K562 (cell line): ENCODE measurements around the gene ARHGEF25. TPM values are rescaled to one million over a fixed set of nuclear protein-coding genes. Genes with fewer than 3 reads are reported as not detected.

Experiments
- ATAC-seq: fragments of 200-7000 bp; cut with Tn5 transposase; 3 replicates; pipeline ENCODE4 v1.9.1; 2020; ENCODE audit warnings: moderate library complexity
- BruUV-seq: library from RNA; stranded (reverse); fragments of 400-500 nt; replicated peaks from 2 replicates; lab custom pipeline; 2021; lab: Mats Ljungman, UMichigan
- CTCF ChIA-PET: fragments of 300-600 bp; formaldehyde crosslinking; extraction: SDS; loops from one replicate; lab custom pipeline; 2021; ENCODE audit warnings: low intra/inter-chr PET ratio; lab: Yijun Ruan, JAX
- POLR2A ChIA-PET: fragments of 300-600, 350-650 bp; sonication (Branson Sonifier 250); formaldehyde crosslinking; extraction: SDS; loops from one replicate; lab custom pipeline; 2021; ENCODE audit warnings: antibody characterized with exemption, inconsistent platforms; lab: Yijun Ruan, JAX
- DNase-seq, 4 experiments: peaks; one replicate each; pipeline versions ENCODE4 v3.0.0 to v3.0.0-alpha.2; 2011 to 2018; ENCODE audit warnings: low spot score in 3 of 4, mixed read lengths in 3 of 4; ENCODE audit errors: extremely low read depth in 1 of 4
- FAIRE-seq: peaks from 2 replicates; lab custom pipeline; 2011; peaks lifted over from hg19 to GRCh38; lab: Jason Lieb, UNC
- H2AFZ ChIP-seq: 2 replicates; pipeline ENCODE4 v1.6.0; 2011; ENCODE audit warnings: low read depth, low read length, control low read depth, inconsistent platforms
- H3K27ac ChIP-seq: fragments of 200-600 bp; 3 replicates; pipeline ENCODE4 v1.8.0; 2011; ENCODE audit warnings: low read depth, mild to moderate bottlenecking, control low read depth, inconsistent platforms, low read length, moderate library complexity, mixed read lengths; ENCODE audit errors: extremely low read depth
- H3K27me3 ChIP-seq, 2 experiments: fragments of 300-600 bp in 1 of 2; 2 replicates in 1 of 2; 3 replicates in 1 of 2; pipeline versions ENCODE4 v1.6.0 to v1.8.0; 2011; ENCODE audit warnings: inconsistent platforms in 2 of 2, low read length in 2 of 2, mild to moderate bottlenecking in 1 of 2, mixed read lengths in 1 of 2, moderate library complexity in 1 of 2; ENCODE audit not compliant: control insufficient read depth in 2 of 2, insufficient read depth in 2 of 2
- H3K36me3 ChIP-seq: fragments of 300-600 bp; 3 replicates; pipeline ENCODE4 v1.8.0; 2011; ENCODE audit warnings: mild to moderate bottlenecking, low read length, inconsistent platforms; ENCODE audit not compliant: control insufficient read depth, insufficient read depth
- H3K4me1 ChIP-seq, 2 experiments: fragments of 200-600 bp in 1 of 2; replicated peaks in 1 of 2; 2 replicates in 1 of 2; 3 replicates in 1 of 2; pipeline versions ENCODE4 v1.5.1 to v1.8.0; 2011; ENCODE audit warnings: inconsistent platforms in 2 of 2, low read length in 2 of 2, mild to moderate bottlenecking in 1 of 2, mixed read lengths in 1 of 2, moderate library complexity in 1 of 2; ENCODE audit not compliant: control insufficient read depth in 2 of 2, insufficient read depth in 2 of 2
- H3K4me2 ChIP-seq: 2 replicates; pipeline ENCODE4 v1.6.1; 2011; ENCODE audit warnings: low read length, control low read depth, inconsistent platforms, mixed read lengths; ENCODE audit not compliant: insufficient read depth
- H3K4me3 ChIP-seq: fragments of 200-600 bp; sonication (generic), shearing (Covaris generic); 2 replicates; pipeline ENCODE4 v1.5.1; 2016; ENCODE audit warnings: control low read depth, inconsistent platforms
- H3K79me2 ChIP-seq: fragments of 200-600 bp; 3 replicates; pipeline ENCODE4 v1.8.0; 2011; ENCODE audit warnings: low read length, inconsistent platforms; ENCODE audit not compliant: control insufficient read depth, insufficient read depth
- H3K9ac ChIP-seq, 2 experiments: 2 replicates each; pipeline versions ENCODE4 v1.6.0 to v1.6.1; 2011; ENCODE audit warnings: low read depth in 2 of 2, low read length in 2 of 2, control low read depth in 1 of 2, inconsistent platforms in 1 of 2, mild to moderate bottlenecking in 1 of 2, mixed read lengths in 1 of 2; ENCODE audit not compliant: insufficient read depth in 1 of 2
- H3K9me1 ChIP-seq: one replicate; pipeline ENCODE4 v1.6.0; 2011; ENCODE audit warnings: inconsistent platforms, mild to moderate bottlenecking, low read length, moderate library complexity; ENCODE audit not compliant: control insufficient read depth, insufficient read depth
- H3K9me3 ChIP-seq: replicated peaks from 2 replicates; pipeline ENCODE4 v1.5.1; 2011; ENCODE audit warnings: low read depth, low read length, inconsistent platforms; ENCODE audit not compliant: control insufficient read depth, insufficient read depth
- H4K20me1 ChIP-seq: replicated peaks from 2 replicates; pipeline ENCODE4 v1.6.1; 2011; ENCODE audit warnings: low read length, inconsistent platforms, mixed read lengths; ENCODE audit not compliant: control insufficient read depth, insufficient read depth
- CBX3 ChIP-seq, 2 experiments: IDR thresholded peaks; 1 replicate in 1 of 2; 2 replicates in 1 of 2; pipeline ENCODE4 v1.6.1; 2012; ENCODE audit warnings: inconsistent platforms in 2 of 2, low read length in 2 of 2, borderline replicate concordance in 1 of 2, control low read depth in 1 of 2
- CREBBP ChIP-seq: IDR thresholded peaks from one replicate; pipeline ENCODE4 v1.6.1; 2012; ENCODE audit warnings: low read depth, mild to moderate bottlenecking, control low read depth, inconsistent platforms, low read length
- HOMEZ ChIP-seq: fragments of 250-450 bp; sonication (Bioruptor Pico); IDR thresholded peaks from 2 replicates; pipeline ENCODE4 v1.4.0; 2020; ENCODE audit warnings: mild to moderate bottlenecking, moderate library complexity
- NFIX ChIP-seq: fragments of 250-450 bp; sonication (Bioruptor Pico); IDR thresholded peaks from 2 replicates; pipeline ENCODE4 v1.4.0; 2020; ENCODE audit warnings: low read depth, mild to moderate bottlenecking, moderate library complexity
- POLR2AphosphoS5 ChIP-seq: IDR thresholded peaks from 2 replicates; pipeline ENCODE4 v1.6.1; 2011; ENCODE audit warnings: mild to moderate bottlenecking, low read depth, low read length, moderate library complexity; ENCODE audit not compliant: control insufficient read depth, insufficient read depth
- POU5F1 ChIP-seq: fragments of 150-350 bp; IDR thresholded peaks from 2 replicates; pipeline ENCODE4 v1.6.1; 2014; ENCODE audit warnings: borderline replicate concordance, low read length, low read depth, mild to moderate bottlenecking; ENCODE audit not compliant: partially characterized antibody
- RUNX1 ChIP-seq: sonication (generic); IDR thresholded peaks from 2 replicates; pipeline ENCODE4 v1.6.1; 2016; ENCODE audit warnings: antibody characterized with exemption, low read depth
- TOE1 ChIP-seq, 2 experiments: fragments of 450-650 bp in 1 of 2; sonication (generic) in 1 of 2; formaldehyde crosslinking in 1 of 2; IDR thresholded peaks; 2 replicates each; pipeline versions ENCODE4 v1.7.1 to v1.8.0; 2016 to 2022; ENCODE audit warnings: borderline replicate concordance in 2 of 2, mild to moderate bottlenecking in 2 of 2, antibody characterized with exemption in 1 of 2, inconsistent platforms in 1 of 2, low read depth in 1 of 2, missing genetic modification reagents in 1 of 2, moderate library complexity in 1 of 2
- TRIM28 ChIP-seq: fragments of 450-650 bp; IDR thresholded peaks from 2 replicates; pipeline ENCODE4 v1.6.1; 2017
- ZKSCAN3 ChIP-seq: fragments of 250-450 bp; sonication (Bioruptor Pico); IDR thresholded peaks from 2 replicates; pipeline ENCODE4 v1.4.0; 2020
- ZNF354B ChIP-seq: fragments of 250-450 bp; sonication (Bioruptor Pico); IDR thresholded peaks from 2 replicates; pipeline ENCODE4 v1.4.0; 2020
- WGBS: fragments of 100-300 bp; shearing (Covaris generic); methylation state at CpG from one replicate; pipeline ENCODE4 v1.1.6; 2016; ENCODE audit warnings: low coverage, mixed read lengths; ENCODE audit not compliant: insufficient coverage; ENCODE audit errors: missing lambda C conversion rate; 5-methylcytosine and 5-hydroxymethylcytosine counted together
- in situ Hi-C: fragments of 300-500 bp; cut with MboI; formaldehyde crosslinking; loops from 4 replicates; pipeline ENCODE4 v1.15.0; 2018; ENCODE audit warnings: inconsistent platforms, mixed read lengths
- intact Hi-C: fragments of 100-400 bp; cut with micrococcal nuclease; formaldehyde crosslinking; loops from 2 replicates; pipeline ENCODE4 v1.14.2; 2022
- polyA plus RNA-seq, 8 experiments: library from polyadenylated mRNA; depleted of rRNA in 4 of 8; stranded (reverse) in 5 of 8; unstranded in 3 of 8; fragments of >200 nt; fragmentation: Nextera tagmentation in 2 of 8; fragmentation: Illumina TruSeq in 1 of 8; extraction: Ambion mirVana in 2 of 8; extraction: Trizol in 1 of 8; gene quantifications; 2 replicates each; pipeline versions ENCODE4 v1.2.1 to v1.2.3, GENCODE V29; 2011 to 2014; ENCODE audit warnings: inconsistent platforms in 1 of 8, missing spikeins in 1 of 8
- total RNA-seq, 7 experiments: library from RNA; depleted of rRNA in 6 of 7; stranded (reverse); fragments of >200 nt in 6 of 7; fragmentation: Illumina TruSeq in 2 of 7; extraction: Trizol in 2 of 7; gene quantifications; 2 replicates each; pipeline versions ENCODE4 v1.2.1 to v1.2.3, GENCODE V29; 2011 to 2021; ENCODE audit warnings: low replicate concordance in 1 of 7
- TF ChIP-seq, protein P1 (sequence below): sonication (generic); formaldehyde crosslinking; IDR thresholded peaks from 2 replicates; pipeline ENCODE4 v1.8.0; 2022; ENCODE audit warnings: missing genetic modification reagents, mild to moderate bottlenecking, borderline replicate concordance

The ARHGEF25 gene
- total and polyA plus RNA-seq, 9 of the 15 experiments (the other 6 are each of a cell fraction or from before 2014, with no cell fraction given): 0.13 to 17.3 (median 11.6) TPM

DNA sequence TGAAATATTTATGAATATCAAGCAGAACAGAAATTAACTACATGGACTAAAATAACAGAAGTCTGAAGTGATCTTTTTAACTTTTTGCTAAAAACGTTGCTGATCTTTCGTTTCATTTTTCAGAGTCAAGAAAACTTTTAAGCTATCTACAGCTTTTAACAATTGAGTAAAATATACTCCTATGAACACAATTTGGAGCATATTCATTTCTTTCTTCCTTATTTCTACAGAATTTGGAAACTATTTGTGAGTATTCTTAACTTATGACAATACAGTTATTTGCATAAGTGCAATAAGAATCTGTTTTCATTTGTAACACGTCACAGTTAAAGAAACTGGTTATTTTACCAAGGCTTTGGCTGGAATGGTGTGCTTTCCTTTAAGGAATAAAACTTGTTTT lies 42.8 kb downstream of the ARHGEF25 start:
- no peak overlapping the region for H3K4me2 ChIP-seq
- H3K9me3 ChIP-seq: no peaks in the 10 kb centered on the region
- H2AFZ ChIP-seq: no peak overlapping the region
- no peak overlapping the region for H3K4me3 ChIP-seq
- no peaks in the 10 kb centered on the region for H4K20me1 ChIP-seq
- in situ Hi-C loops (no loop called here), intact Hi-C loops (no loop called here)
- H3K9me1 ChIP-seq: no peaks in the 10 kb centered on the region
- no peaks in the 10 kb centered on the region for H3K36me3 ChIP-seq
- DNase-seq: no peak
- H3K27me3 ChIP-seq: no peaks in the 10 kb centered on the region
- FAIRE-seq: peak; percentile 19
- no peak overlapping the region for H3K9ac ChIP-seq
- whole genome bisulfite sequencing: 17% methylated on average over 3 of the region's 3 CpGs
- no peak overlapping the region for H3K27ac ChIP-seq
- peaks cover 4 to 5% of the 10 kb centered on the region in 2 experiments; a peak in 3 of 5 replicates for H3K4me1 ChIP-seq
- no peak for ATAC-seq
- no TSS peak for BruUV-seq
- ChIA-PET POLR2A (no interaction called here), CTCF (no interaction called here)
- H3K79me2 ChIP-seq: no peaks in the 10 kb centered on the region
- TF ChIP-seq NFIX (CRISPR knock-in tag) (no peak), CREBBP (no peak), CBX3 (IDR thresholded peaks at IDR 0.05; ENCODE audit: borderline replicate concordance in 1 of 2, low read length in 2 of 2) (peak in 1 of 2 experiments; percentile 56; a peak in 1 of 3 replicates), POU5F1 (no peak), HOMEZ (CRISPR knock-in tag) (no peak), TRIM28 (0 out of 2 replicates have a peak, but pooled peaks have one; percentile 37), ZKSCAN3 (CRISPR knock-in tag) (no peak), TOE1 (IDR thresholded peaks at IDR 0.05; ENCODE audit: borderline replicate concordance) (no peak), TOE1 (CRISPR knock-in tag; IDR thresholded peaks at IDR 0.05; ENCODE audit: borderline replicate concordance, low read depth) (no peak), RUNX1 (no peak), ZNF354B (CRISPR knock-in tag) (no peak), POLR2AphosphoS5 (no peak)
- TF ChIP-seq, protein P1, sequence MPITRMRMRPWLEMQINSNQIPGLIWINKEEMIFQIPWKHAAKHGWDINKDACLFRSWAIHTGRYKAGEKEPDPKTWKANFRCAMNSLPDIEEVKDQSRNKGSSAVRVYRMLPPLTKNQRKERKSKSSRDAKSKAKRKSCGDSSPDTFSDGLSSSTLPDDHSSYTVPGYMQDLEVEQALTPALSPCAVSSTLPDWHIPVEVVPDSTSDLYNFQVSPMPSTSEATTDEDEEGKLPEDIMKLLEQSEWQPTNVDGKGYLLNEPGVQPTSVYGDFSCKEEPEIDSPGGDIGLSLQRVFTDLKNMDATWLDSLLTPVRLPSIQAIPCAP (CRISPR knock-in tag): no peak
